Gastrocnemius medialis (tissue), 4 donors: ENCODE results near the gene SMURF1.

ENCODE experiments used
- POLR2A ChIP-seq, 2 donors: fragments of 450-650 bp; IDR thresholded peaks; one replicate each; pipeline ENCODE4 v1.6.1; 2017; ENCODE audit warnings: antibody characterized with exemption in 2 of 2, mild to moderate bottlenecking in 2 of 2, moderate library complexity in 2 of 2
- TF ChIP-seq, protein P1 (sequence below), 5 experiments: fragments of 450-650 bp in 3 of 5; fragments of 200-600 bp in 2 of 5; sonication (generic) in 2 of 5; IDR thresholded peaks in 4 of 5; conservative IDR thresholded peaks in 1 of 5; 1 replicate in 4 of 5; 2 replicates in 1 of 5; pipeline ENCODE4 v1.5.1; 2016 to 2019; ENCODE audit warnings: antibody characterized with exemption in 5 of 5, mild to moderate bottlenecking in 3 of 5, moderate library complexity in 3 of 5

- TF ChIP-seq, protein P1, sequence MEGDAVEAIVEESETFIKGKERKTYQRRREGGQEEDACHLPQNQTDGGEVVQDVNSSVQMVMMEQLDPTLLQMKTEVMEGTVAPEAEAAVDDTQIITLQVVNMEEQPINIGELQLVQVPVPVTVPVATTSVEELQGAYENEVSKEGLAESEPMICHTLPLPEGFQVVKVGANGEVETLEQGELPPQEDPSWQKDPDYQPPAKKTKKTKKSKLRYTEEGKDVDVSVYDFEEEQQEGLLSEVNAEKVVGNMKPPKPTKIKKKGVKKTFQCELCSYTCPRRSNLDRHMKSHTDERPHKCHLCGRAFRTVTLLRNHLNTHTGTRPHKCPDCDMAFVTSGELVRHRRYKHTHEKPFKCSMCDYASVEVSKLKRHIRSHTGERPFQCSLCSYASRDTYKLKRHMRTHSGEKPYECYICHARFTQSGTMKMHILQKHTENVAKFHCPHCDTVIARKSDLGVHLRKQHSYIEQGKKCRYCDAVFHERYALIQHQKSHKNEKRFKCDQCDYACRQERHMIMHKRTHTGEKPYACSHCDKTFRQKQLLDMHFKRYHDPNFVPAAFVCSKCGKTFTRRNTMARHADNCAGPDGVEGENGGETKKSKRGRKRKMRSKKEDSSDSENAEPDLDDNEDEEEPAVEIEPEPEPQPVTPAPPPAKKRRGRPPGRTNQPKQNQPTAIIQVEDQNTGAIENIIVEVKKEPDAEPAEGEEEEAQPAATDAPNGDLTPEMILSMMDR (IDR thresholded peaks at IDR 0.05 in 4 of 5, conservative IDR thresholded peaks at IDR 0.05 in 1 of 5), result no peak
- no peak for TF ChIP-seq POLR2A (IDR thresholded peaks at IDR 0.05)
Observed at GRCh38 chr7:99129536-99129935, 14.4 kb downstream of the SMURF1 start.
